HepG2 (cell line): ENCODE measurements around the gene TSHZ2. TPM values are rescaled to one million over a fixed set of nuclear protein-coding genes. Genes with fewer than 3 reads are reported as not detected.

Experiments used
- ARNTL ChIP-seq: sonication (generic); formaldehyde crosslinking; IDR thresholded peaks from 2 replicates; pipeline ENCODE4 v1.4.0; 2020; ENCODE audit warnings: mild to moderate bottlenecking, missing genetic modification reagents
- ATM ChIP-seq: fragments of 450-650 bp; IDR thresholded peaks from 2 replicates; pipeline ENCODE4 v1.7.1; 2017; ENCODE audit warnings: mild to moderate bottlenecking, borderline replicate concordance
- HNRNPL ChIP-seq: fragments of 200-400 bp; formaldehyde crosslinking; IDR thresholded peaks from 2 replicates; pipeline ENCODE4 v1.6.1; 2017; ENCODE audit warnings: mild to moderate bottlenecking, low read depth, low read length
- JARID2 ChIP-seq: sonication (generic); formaldehyde crosslinking; IDR thresholded peaks from 2 replicates; pipeline ENCODE4 v1.8.1; 2023; ENCODE audit warnings: missing genetic modification reagents, inconsistent platforms; ENCODE audit not compliant: insufficient replicate concordance
- MIER2 ChIP-seq: IDR thresholded peaks from 2 replicates; pipeline ENCODE4 v1.6.1; 2016; ENCODE audit warnings: missing biosample characterization, missing genetic modification reagents
- PTBP1 ChIP-seq: fragments of 200-400 bp; formaldehyde crosslinking; IDR thresholded peaks from 2 replicates; pipeline ENCODE4 v1.6.1; 2018; ENCODE audit warnings: low read length, low read depth; ENCODE audit not compliant: poor library complexity, severe bottlenecking
- RBFOX2 ChIP-seq: fragments of 200-400 bp; formaldehyde crosslinking; IDR thresholded peaks from 2 replicates; pipeline ENCODE4 v1.6.1; 2017; ENCODE audit warnings: low read depth, mild to moderate bottlenecking, low read length
- SATB2 ChIP-seq: sonication (generic); formaldehyde crosslinking; IDR thresholded peaks from 2 replicates; pipeline ENCODE4 v1.5.0; 2020; ENCODE audit warnings: missing genetic modification reagents
- TBX3 ChIP-seq: fragments of 450-650 bp; IDR thresholded peaks from 2 replicates; pipeline ENCODE4 v1.6.1; 2017; ENCODE audit warnings: antibody characterized with exemption, mild to moderate bottlenecking, inconsistent platforms, borderline replicate concordance
- U2AF2 ChIP-seq: fragments of 200-400 bp; formaldehyde crosslinking; IDR thresholded peaks from 2 replicates; pipeline ENCODE4 v1.6.1; 2017; ENCODE audit warnings: low read depth, mild to moderate bottlenecking, low read length
- YEATS4 ChIP-seq: sonication (generic); formaldehyde crosslinking; IDR thresholded peaks from 2 replicates; pipeline ENCODE4 v1.4.0; 2020; ENCODE audit warnings: missing genetic modification reagents, borderline replicate concordance
- ZFYVE20 ChIP-seq: sonication (generic); formaldehyde crosslinking; IDR thresholded peaks from 2 replicates; pipeline ENCODE4 v1.8.0; 2023; ENCODE audit warnings: low read depth, mild to moderate bottlenecking, moderate library complexity, missing genetic modification reagents, borderline replicate concordance
- ZNF34 ChIP-seq: sonication (generic); formaldehyde crosslinking; IDR thresholded peaks from 2 replicates; pipeline ENCODE4 v1.4.0; 2020; ENCODE audit warnings: mild to moderate bottlenecking, missing genetic modification reagents, borderline replicate concordance
- ZNF644 ChIP-seq: IDR thresholded peaks from 2 replicates; pipeline ENCODE4 v1.6.1; 2016; ENCODE audit warnings: low read depth
- ZNF713 ChIP-seq: sonication (generic); formaldehyde crosslinking; IDR thresholded peaks from 2 replicates; pipeline ENCODE4 v1.4.0; 2020; ENCODE audit warnings: mild to moderate bottlenecking, missing genetic modification reagents
- ZNF746 ChIP-seq: sonication (generic); formaldehyde crosslinking; IDR thresholded peaks from 2 replicates; pipeline ENCODE4 v1.8.0; 2022; ENCODE audit warnings: mild to moderate bottlenecking, missing genetic modification reagents
- ZNF773 ChIP-seq: sonication (generic); formaldehyde crosslinking; IDR thresholded peaks from 2 replicates; pipeline ENCODE4 v1.4.0; 2020; ENCODE audit warnings: missing genetic modification reagents, borderline replicate concordance
- ZNF792 ChIP-seq: IDR thresholded peaks from 2 replicates; pipeline ENCODE4 v1.6.1; 2016
- polyA plus RNA-seq, 8 experiments: library from polyadenylated mRNA; depleted of rRNA in 3 of 8; stranded (reverse) in 7 of 8; unstranded in 1 of 8; fragments of >200 nt; fragmentation: Illumina TruSeq in 4 of 8; extraction: Trizol in 4 of 8; gene quantifications; 2 replicates each; pipeline versions ENCODE4 v1.2.1 to v1.2.3, GENCODE V29; 2011 to 2016; ENCODE audit warnings: low read depth in 4 of 8, missing spikeins in 1 of 8, mixed read lengths in 1 of 8; ENCODE audit not compliant: insufficient read depth in 1 of 8
- total RNA-seq, 5 experiments: library from RNA; depleted of rRNA; stranded (reverse); fragments of >200 nt; fragmentation: Illumina TruSeq; extraction: Trizol; gene quantifications; 2 replicates each; pipeline ENCODE4 v1.2.3, GENCODE V29; 2016; ENCODE audit warnings: low read depth in 1 of 5
- TF ChIP-seq, protein P1 (sequence below): sonication (generic); formaldehyde crosslinking; IDR thresholded peaks from 2 replicates; pipeline ENCODE4 v1.5.1; 2020; ENCODE audit warnings: mild to moderate bottlenecking, missing genetic modification reagents, borderline replicate concordance
- TF ChIP-seq, protein P2 (sequence below): sonication (generic); formaldehyde crosslinking; IDR thresholded peaks from 2 replicates; pipeline ENCODE4 v1.4.0; 2020; ENCODE audit warnings: missing genetic modification reagents
- TF ChIP-seq, protein P3 (sequence below): sonication (generic); formaldehyde crosslinking; IDR thresholded peaks from 2 replicates; pipeline ENCODE4 v1.5.1; 2020; ENCODE audit warnings: missing genetic modification reagents, mild to moderate bottlenecking, borderline replicate concordance

TSHZ2 gene
- total and polyA plus RNA-seq, 2 of the 13 experiments (the other 11 are each of a cell fraction or from before 2014, with no cell fraction given) = 0.01 TPM; not detected in 1

DNA sequence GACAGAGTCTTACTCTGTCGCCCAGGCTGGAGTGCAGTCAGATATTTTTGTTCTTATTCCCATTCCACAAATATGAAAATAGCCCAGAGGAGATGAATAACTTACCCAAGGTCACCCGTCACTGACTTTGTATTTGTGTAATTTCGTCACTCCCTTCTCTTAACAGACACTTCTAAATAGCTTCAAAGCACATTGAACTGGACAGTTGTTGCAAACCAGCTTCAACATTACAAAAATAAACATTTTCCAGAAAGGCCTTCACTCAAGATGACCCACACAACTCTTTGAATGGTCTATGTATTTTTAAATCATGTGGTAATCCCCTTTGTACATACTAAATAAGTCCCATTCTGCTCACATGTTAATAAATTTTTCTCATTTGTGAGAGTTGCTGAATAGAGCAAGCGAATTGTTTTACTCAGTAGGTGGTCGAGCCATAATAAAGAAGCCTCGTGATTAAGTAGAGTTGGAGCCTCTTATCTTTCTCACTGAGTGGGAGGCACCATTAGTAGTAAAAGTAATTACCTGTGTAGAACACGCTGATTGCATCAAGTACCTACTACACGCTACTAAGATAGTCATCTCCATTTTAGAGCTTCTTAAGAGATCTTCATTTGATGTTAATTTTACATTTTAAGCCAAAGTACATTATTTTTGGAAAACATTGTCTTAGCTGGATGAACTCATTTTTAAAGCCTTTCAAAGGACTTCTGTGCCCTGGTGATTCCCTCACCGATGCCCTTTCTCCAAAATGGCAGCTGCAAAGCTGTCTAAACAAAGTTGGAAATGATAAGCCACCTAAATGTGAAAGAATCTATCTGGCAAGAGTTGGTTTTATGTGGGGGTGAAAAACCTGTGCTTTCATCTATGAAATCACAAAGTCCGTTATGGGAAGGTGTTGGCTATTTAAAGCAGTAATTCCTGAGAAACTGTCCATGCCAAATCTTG, 110.0 kb downstream of the TSHZ2 start (continued):
- no peak for TF ChIP-seq ATM
- TF ChIP-seq ZNF34 (CRISPR knock-in tag) = no peak
- no peak for TF ChIP-seq ZNF773 (CRISPR knock-in tag)
- TF ChIP-seq ZNF746 (CRISPR knock-in tag) = no peak
- peak; percentile 51; the same call in 1 of the 2 replicates for TF ChIP-seq ZNF792 (CRISPR knock-in tag)
- TF ChIP-seq SATB2 (CRISPR knock-in tag) = peak; percentile 57; the same call in 1 of the 2 replicates
- TF ChIP-seq ZNF644 (CRISPR knock-in tag) = peak; percentile 58
- TF ChIP-seq RBFOX2 = no peak
- no peak for TF ChIP-seq HNRNPL
- peak; percentile 61; the same call in 1 of the 2 replicates for TF ChIP-seq MIER2
- no peak for TF ChIP-seq ZNF713 (CRISPR knock-in tag)
- TF ChIP-seq JARID2 (CRISPR knock-in tag) = peak; percentile 82
- no peak for TF ChIP-seq YEATS4 (CRISPR knock-in tag)
- no peak; the same call in 1 of the 2 replicates for TF ChIP-seq ARNTL (CRISPR knock-in tag)
- no peak for TF ChIP-seq ZFYVE20 (CRISPR knock-in tag)
- TF ChIP-seq, protein P1, sequence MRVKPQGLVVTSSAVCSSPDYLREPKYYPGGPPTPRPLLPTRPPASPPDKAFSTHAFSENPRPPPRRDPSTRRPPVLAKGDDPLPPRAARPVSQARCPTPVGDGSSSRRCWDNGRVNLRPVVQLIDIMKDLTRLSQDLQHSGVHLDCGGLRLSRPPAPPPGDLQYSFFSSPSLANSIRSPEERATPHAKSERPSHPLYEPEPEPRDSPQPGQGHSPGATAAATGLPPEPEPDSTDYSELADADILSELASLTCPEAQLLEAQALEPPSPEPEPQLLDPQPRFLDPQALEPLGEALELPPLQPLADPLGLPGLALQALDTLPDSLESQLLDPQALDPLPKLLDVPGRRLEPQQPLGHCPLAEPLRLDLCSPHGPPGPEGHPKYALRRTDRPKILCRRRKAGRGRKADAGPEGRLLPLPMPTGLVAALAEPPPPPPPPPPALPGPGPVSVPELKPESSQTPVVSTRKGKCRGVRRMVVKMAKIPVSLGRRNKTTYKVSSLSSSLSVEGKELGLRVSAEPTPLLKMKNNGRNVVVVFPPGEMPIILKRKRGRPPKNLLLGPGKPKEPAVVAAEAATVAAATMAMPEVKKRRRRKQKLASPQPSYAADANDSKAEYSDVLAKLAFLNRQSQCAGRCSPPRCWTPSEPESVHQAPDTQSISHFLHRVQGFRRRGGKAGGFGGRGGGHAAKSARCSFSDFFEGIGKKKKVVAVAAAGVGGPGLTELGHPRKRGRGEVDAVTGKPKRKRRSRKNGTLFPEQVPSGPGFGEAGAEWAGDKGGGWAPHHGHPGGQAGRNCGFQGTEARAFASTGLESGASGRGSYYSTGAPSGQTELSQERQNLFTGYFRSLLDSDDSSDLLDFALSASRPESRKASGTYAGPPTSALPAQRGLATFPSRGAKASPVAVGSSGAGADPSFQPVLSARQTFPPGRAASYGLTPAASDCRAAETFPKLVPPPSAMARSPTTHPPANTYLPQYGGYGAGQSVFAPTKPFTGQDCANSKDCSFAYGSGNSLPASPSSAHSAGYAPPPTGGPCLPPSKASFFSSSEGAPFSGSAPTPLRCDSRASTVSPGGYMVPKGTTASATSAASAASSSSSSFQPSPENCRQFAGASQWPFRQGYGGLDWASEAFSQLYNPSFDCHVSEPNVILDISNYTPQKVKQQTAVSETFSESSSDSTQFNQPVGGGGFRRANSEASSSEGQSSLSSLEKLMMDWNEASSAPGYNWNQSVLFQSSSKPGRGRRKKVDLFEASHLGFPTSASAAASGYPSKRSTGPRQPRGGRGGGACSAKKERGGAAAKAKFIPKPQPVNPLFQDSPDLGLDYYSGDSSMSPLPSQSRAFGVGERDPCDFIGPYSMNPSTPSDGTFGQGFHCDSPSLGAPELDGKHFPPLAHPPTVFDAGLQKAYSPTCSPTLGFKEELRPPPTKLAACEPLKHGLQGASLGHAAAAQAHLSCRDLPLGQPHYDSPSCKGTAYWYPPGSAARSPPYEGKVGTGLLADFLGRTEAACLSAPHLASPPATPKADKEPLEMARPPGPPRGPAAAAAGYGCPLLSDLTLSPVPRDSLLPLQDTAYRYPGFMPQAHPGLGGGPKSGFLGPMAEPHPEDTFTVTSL (CRISPR knock-in tag) = peak; percentile 73; the same call in 1 of the 2 replicates
- TF ChIP-seq TBX3 = peak; percentile 25; the same call in 1 of the 2 replicates
- TF ChIP-seq, protein P2, sequence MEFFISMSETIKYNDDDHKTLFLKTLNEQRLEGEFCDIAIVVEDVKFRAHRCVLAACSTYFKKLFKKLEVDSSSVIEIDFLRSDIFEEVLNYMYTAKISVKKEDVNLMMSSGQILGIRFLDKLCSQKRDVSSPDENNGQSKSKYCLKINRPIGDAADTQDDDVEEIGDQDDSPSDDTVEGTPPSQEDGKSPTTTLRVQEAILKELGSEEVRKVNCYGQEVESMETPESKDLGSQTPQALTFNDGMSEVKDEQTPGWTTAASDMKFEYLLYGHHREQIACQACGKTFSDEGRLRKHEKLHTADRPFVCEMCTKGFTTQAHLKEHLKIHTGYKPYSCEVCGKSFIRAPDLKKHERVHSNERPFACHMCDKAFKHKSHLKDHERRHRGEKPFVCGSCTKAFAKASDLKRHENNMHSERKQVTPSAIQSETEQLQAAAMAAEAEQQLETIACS (CRISPR knock-in tag) = no peak
- TF ChIP-seq PTBP1 = no peak
- TF ChIP-seq, protein P3, sequence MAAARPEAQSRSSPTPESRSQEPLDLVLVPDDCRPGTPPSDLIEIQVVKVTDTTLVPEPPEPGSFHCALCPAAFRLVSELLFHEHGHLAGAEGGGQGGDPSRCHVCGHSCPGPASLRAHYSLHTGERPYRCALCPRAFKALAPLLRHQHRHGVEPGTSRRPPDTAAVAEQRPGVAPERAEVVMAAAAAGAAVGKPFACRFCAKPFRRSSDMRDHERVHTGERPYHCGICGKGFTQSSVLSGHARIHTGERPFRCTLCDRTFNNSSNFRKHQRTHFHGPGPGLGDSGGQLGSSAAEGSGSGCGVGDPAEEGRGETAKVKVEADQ (CRISPR knock-in tag) = no peak
- no peak for TF ChIP-seq U2AF2
